Uterus (tissue), 2 donors: ENCODE data around the gene CIZ1.
"Not testable (repeated sequence)": the region's sequence is repeated elsewhere in the genome, so short reads cannot be mapped to it uniquely, and the experiment has no call there.

ENCODE experiments used
- POLR2A ChIP-seq, 2 donors: fragments of 450-650 bp; IDR thresholded peaks; one replicate each; pipeline ENCODE4 v1.6.1; 2016; ENCODE audit warnings: antibody characterized with exemption in 2 of 2, mild to moderate bottlenecking in 1 of 2, moderate library complexity in 1 of 2
- TF ChIP-seq, protein P1 (sequence below), 4 experiments: fragments of 200-600 bp in 2 of 4; fragments of 450-650 bp in 2 of 4; sonication (generic) in 2 of 4; IDR thresholded peaks; one replicate each; pipeline ENCODE4 v1.5.1; 2016 to 2019; ENCODE audit warnings: antibody characterized with exemption in 4 of 4, mild to moderate bottlenecking in 2 of 4, moderate library complexity in 1 of 4

DNA sequence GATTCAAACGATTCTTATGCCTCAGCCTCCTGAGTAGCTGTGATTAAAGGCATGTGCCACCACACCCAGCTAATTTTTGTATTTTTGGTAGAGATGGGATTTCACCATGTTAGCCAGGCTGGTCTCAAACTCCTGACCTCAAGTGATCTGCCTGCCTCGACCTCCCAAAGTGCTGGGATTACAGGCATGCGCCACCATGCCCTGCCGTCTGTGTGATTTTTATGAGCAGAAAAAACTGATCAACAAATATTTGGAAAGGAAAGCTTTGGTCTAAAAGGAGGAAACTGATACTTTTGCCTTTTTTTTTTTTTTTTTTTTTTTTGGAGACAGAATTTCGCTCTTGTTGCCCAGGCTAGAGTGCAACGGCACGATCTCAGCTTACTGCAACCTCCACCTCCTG, 39.5 kb upstream of the CIZ1 start:
- TF ChIP-seq, protein P1, sequence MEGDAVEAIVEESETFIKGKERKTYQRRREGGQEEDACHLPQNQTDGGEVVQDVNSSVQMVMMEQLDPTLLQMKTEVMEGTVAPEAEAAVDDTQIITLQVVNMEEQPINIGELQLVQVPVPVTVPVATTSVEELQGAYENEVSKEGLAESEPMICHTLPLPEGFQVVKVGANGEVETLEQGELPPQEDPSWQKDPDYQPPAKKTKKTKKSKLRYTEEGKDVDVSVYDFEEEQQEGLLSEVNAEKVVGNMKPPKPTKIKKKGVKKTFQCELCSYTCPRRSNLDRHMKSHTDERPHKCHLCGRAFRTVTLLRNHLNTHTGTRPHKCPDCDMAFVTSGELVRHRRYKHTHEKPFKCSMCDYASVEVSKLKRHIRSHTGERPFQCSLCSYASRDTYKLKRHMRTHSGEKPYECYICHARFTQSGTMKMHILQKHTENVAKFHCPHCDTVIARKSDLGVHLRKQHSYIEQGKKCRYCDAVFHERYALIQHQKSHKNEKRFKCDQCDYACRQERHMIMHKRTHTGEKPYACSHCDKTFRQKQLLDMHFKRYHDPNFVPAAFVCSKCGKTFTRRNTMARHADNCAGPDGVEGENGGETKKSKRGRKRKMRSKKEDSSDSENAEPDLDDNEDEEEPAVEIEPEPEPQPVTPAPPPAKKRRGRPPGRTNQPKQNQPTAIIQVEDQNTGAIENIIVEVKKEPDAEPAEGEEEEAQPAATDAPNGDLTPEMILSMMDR (IDR thresholded peaks at IDR 0.05), result not testable (repeated sequence)
- TF ChIP-seq POLR2A (IDR thresholded peaks at IDR 0.05), result not testable (repeated sequence)
